A549 (cell line): ENCODE measurements around the gene RBM47. TPM values are rescaled to one million over a fixed set of nuclear protein-coding genes. Genes with fewer than 3 reads are reported as not detected.
"Not testable (repeated sequence)": the region's sequence is repeated elsewhere in the genome, so short reads cannot be mapped to it uniquely, and the experiment has no call there.

Experiments
- ATAC-seq, 2 experiments: fragments of 200-7000 bp in 1 of 2; fragments of >200 bp in 1 of 2; cut with Nextera tagmentation in 1 of 2; cut with Tn5 transposase in 1 of 2; 3 replicates each; pipeline versions ENCODE4 v1.8.0 to v1.9.1; 2018 to 2020; ENCODE audit warnings: mild to moderate bottlenecking in 1 of 2, moderate library complexity in 1 of 2
- CTCF ChIA-PET: fragments of 300-600 bp; sonication (Branson Sonifier 250); formaldehyde crosslinking; extraction: SDS; loops from one replicate; lab custom pipeline; 2021; ENCODE audit warnings: antibody characterized with exemption, inconsistent platforms; lab: Yijun Ruan, JAX
- POLR2A ChIA-PET: fragments of 350-600 bp; formaldehyde crosslinking; extraction: SDS; loops from one replicate; lab custom pipeline; 2021; ENCODE audit warnings: antibody characterized with exemption, inconsistent platforms; lab: Yijun Ruan, JAX
- DNase-seq, 2 experiments: peaks; one replicate each; pipeline versions ENCODE4 v3.0.0 to v3.0.0-alpha.2; 2011 to 2016; ENCODE audit warnings: low read depth in 1 of 2, low spot score in 1 of 2
- FAIRE-seq: peaks from 2 replicates; lab custom pipeline; 2011; peaks lifted over from hg19 to GRCh38; lab: Jason Lieb, UNC
- H3K27ac ChIP-seq, 2 experiments: fragments of >200 bp; sonication (Bioruptor Twin); formaldehyde crosslinking; 3 replicates each; pipeline ENCODE4 v1.5.1; 2016 to 2017
- H3K4me1 ChIP-seq: fragments of >200 bp; sonication (Bioruptor Twin); formaldehyde crosslinking; 3 replicates; pipeline ENCODE4 v1.6.1; 2016
- H3K4me2 ChIP-seq: fragments of >200 bp; sonication (Bioruptor Twin); formaldehyde crosslinking; 3 replicates; pipeline ENCODE4 v1.6.1; 2016
- H3K4me3 ChIP-seq: fragments of >200 bp; sonication (Bioruptor Twin); formaldehyde crosslinking; 3 replicates; pipeline ENCODE4 v1.5.1; 2016
- H3K9me3 ChIP-seq: fragments of >200 bp; sonication (Bioruptor Twin); formaldehyde crosslinking; 3 replicates; pipeline ENCODE4 v1.6.1; 2016
- CEBPB ChIP-seq, 2 experiments: fragments of >200 bp in 1 of 2; sonication (Bioruptor Twin) in 1 of 2; formaldehyde crosslinking in 1 of 2; IDR thresholded peaks; 2 replicates each; pipeline ENCODE4 v1.6.1; 2012 to 2016
- CHD2 ChIP-seq: fragments of 150-350 bp; IDR thresholded peaks from 2 replicates; pipeline ENCODE4 v1.6.1; 2014; ENCODE audit warnings: low read length; ENCODE audit not compliant: partially characterized antibody
- CTCF ChIP-seq: fragments of >200 bp; sonication (Bioruptor Twin); formaldehyde crosslinking; IDR thresholded peaks from 3 replicates; pipeline ENCODE4 v1.5.1; 2016
- EHMT2 ChIP-seq: fragments of 200-600 bp; sonication (generic); IDR thresholded peaks from 2 replicates; pipeline ENCODE4 v1.6.1; 2016; ENCODE audit warnings: antibody characterized with exemption, low read depth, mild to moderate bottlenecking, moderate library complexity
- FOSB ChIP-seq: fragments of 250-450 bp; sonication (Bioruptor Pico); IDR thresholded peaks from 2 replicates; pipeline ENCODE4 v1.5.0; 2020; ENCODE audit warnings: mild to moderate bottlenecking, moderate library complexity
- HDAC2 ChIP-seq: fragments of 200-600 bp; sonication (generic); IDR thresholded peaks from 2 replicates; pipeline ENCODE4 v1.6.1; 2016
- HES2 ChIP-seq: fragments of >200 bp; sonication (Bioruptor Twin); formaldehyde crosslinking; IDR thresholded peaks from 2 replicates; pipeline ENCODE4 v1.6.1; 2016
- HEYL ChIP-seq: fragments of 250-450 bp; sonication (Bioruptor Pico); IDR thresholded peaks from 2 replicates; pipeline ENCODE4 v1.8.0; 2021; ENCODE audit warnings: mild to moderate bottlenecking, moderate library complexity
- HOXA7 ChIP-seq: fragments of 250-450 bp; sonication (Bioruptor Pico); IDR thresholded peaks from 2 replicates; pipeline ENCODE4 v1.5.0; 2020; ENCODE audit warnings: mild to moderate bottlenecking, moderate library complexity
- KDM1A ChIP-seq: fragments of 200-600 bp; sonication (generic); IDR thresholded peaks from 2 replicates; pipeline ENCODE4 v1.6.1; 2016; ENCODE audit warnings: low read depth, mild to moderate bottlenecking
- KDM5A ChIP-seq: fragments of 200-600 bp; sonication (generic); IDR thresholded peaks from 2 replicates; pipeline ENCODE4 v1.6.1; 2016; ENCODE audit warnings: antibody characterized with exemption, mild to moderate bottlenecking
- MAFK ChIP-seq: fragments of 450-650 bp; IDR thresholded peaks from 2 replicates; pipeline ENCODE4 v1.6.1; 2014; ENCODE audit not compliant: partially characterized antibody
- MAZ ChIP-seq: fragments of 150-350 bp; IDR thresholded peaks from 2 replicates; pipeline ENCODE4 v1.6.1; 2014; ENCODE audit warnings: antibody characterized with exemption, low read depth, low read length, borderline replicate concordance
- MYC ChIP-seq: IDR thresholded peaks from 2 replicates; pipeline ENCODE4 v1.6.1; 2012; ENCODE audit warnings: mild to moderate bottlenecking, inconsistent platforms, low read length, improper control_type of control experiment, borderline replicate concordance
- POLR2A ChIP-seq: IDR thresholded peaks from 2 replicates; pipeline ENCODE4 v1.6.1; 2012; ENCODE audit warnings: mild to moderate bottlenecking, low read length
- POLR2AphosphoS2 ChIP-seq: conservative IDR thresholded peaks from 2 replicates; pipeline ENCODE4 v1.6.1; 2012; ENCODE audit warnings: low read length, improper control_type of control experiment, inconsistent platforms
- RAD21 ChIP-seq, 2 experiments: fragments of >200 bp in 1 of 2; sonication (Bioruptor Twin) in 1 of 2; formaldehyde crosslinking in 1 of 2; IDR thresholded peaks in 1 of 2; conservative IDR thresholded peaks in 1 of 2; 2 replicates in 1 of 2; 3 replicates in 1 of 2; pipeline ENCODE4 v1.6.1; 2012 to 2018; ENCODE audit warnings: inconsistent platforms in 1 of 2
- RNF2 ChIP-seq: fragments of 200-600 bp; sonication (generic); IDR thresholded peaks from 2 replicates; pipeline ENCODE4 v1.6.1; 2016; ENCODE audit warnings: low read depth, mild to moderate bottlenecking, antibody characterized with exemption, moderate library complexity, borderline replicate concordance
- SREBF2 ChIP-seq: fragments of 450-650 bp; IDR thresholded peaks from 2 replicates; pipeline ENCODE4 v1.6.1; 2014; ENCODE audit warnings: mild to moderate bottlenecking, moderate library complexity
- TFCP2L1 ChIP-seq: fragments of 250-450 bp; sonication (Bioruptor Pico); IDR thresholded peaks from 2 replicates; pipeline ENCODE4 v1.5.0; 2021; ENCODE audit warnings: mild to moderate bottlenecking
- TP53 ChIP-seq: fragments of 250-450 bp; sonication (Bioruptor Pico); IDR thresholded peaks from 2 replicates; pipeline ENCODE4 v1.5.0; 2021; ENCODE audit warnings: mild to moderate bottlenecking, moderate library complexity
- USF2 ChIP-seq: fragments of 450-650 bp; IDR thresholded peaks from 2 replicates; pipeline ENCODE4 v1.6.1; 2014; ENCODE audit warnings: antibody characterized with exemption
- ZFP36 ChIP-seq: fragments of 450-650 bp; IDR thresholded peaks from 2 replicates; pipeline ENCODE4 v1.6.1; 2014; ENCODE audit warnings: borderline replicate concordance; ENCODE audit not compliant: partially characterized antibody
- WGBS: methylation state at CpG from one replicate; pipeline ENCODE4 v1.1.6; 2017; ENCODE audit errors: missing lambda C conversion rate; 5-methylcytosine and 5-hydroxymethylcytosine counted together
- polyA plus RNA-seq, 4 experiments: library from polyadenylated mRNA; depleted of rRNA in 3 of 4; stranded (reverse); fragments of >200 nt; fragmentation: RNase III in 1 of 4; extraction: RNeasy Plus Mini Kit Qiagen cat#74134 plus additional on column Dnase treatment in 1 of 4; gene quantifications; 2 replicates in 3 of 4; 3 replicates in 1 of 4; pipeline ENCODE4 v1.2.3, GENCODE V29; 2011 to 2017
- TF ChIP-seq, protein P1 (sequence below): fragments of 250-450 bp; sonication (Bioruptor Pico); IDR thresholded peaks from 2 replicates; pipeline ENCODE4 v1.5.0; 2020; ENCODE audit warnings: low read depth, mild to moderate bottlenecking, moderate library complexity

Gene RBM47
- polyA plus RNA-seq, 2 of the 4 experiments (the other 2 are of a cell fraction), result 38.1 to 43.3 TPM

DNA sequence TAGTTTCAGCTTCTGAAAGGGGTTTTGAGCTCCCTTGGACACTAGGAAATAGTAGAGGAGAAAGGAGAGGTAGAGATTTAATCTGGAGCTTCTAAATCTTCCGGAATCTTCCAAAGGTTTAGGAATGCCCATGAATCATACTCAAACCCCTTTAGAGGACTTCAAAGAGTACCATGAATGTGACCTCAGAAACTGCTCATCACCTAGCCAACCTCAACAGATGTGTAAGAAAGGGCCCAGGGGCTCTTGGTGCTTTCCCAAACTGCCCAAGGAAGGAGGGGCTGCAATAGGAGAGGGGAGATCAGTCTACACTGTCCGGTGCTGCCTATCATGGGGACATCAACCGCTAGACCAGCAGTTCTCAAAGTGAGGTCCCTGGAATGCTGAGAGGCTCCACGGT is 109.1 kb downstream of the RBM47 start (continued):
- no peak for TF ChIP-seq CTCF

DNA sequence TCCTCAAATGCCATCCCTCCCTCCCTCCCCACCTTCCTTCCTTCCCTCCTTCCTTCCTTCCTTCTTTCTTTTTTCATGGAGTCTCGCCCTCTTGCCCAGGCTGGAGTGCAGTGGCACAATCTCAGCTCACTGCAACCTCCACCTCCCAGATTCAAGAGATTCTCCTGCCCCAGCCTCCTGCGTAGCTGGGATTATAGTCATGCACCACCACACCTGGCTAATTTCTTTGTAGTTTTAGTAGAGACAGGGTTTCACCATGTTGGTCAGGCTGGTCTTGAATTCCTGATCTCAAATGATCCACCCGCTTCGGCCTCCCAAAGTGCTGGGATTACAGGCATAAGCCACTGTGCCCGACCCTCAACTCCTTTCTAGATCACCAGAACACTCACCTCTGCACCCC is 112.6 kb downstream of the RBM47 start:
- DNase-seq, ATAC-seq, POLR2A ChIA-PET, H3K4me2 ChIP-seq, H3K9me3 ChIP-seq, FAIRE-seq, CTCF ChIA-PET, H3K4me3 ChIP-seq: not testable (repeated sequence)
- H3K4me1 ChIP-seq, result peaks cover 35% of the 10 kb centered on the region
- WGBS, result 97% methylated on average over 5 of the region's 5 CpGs
- peak overlapping the region in 1 of 2 experiments; percentile 86; a peak in 3 of 6 replicates for H3K27ac ChIP-seq

DNA sequence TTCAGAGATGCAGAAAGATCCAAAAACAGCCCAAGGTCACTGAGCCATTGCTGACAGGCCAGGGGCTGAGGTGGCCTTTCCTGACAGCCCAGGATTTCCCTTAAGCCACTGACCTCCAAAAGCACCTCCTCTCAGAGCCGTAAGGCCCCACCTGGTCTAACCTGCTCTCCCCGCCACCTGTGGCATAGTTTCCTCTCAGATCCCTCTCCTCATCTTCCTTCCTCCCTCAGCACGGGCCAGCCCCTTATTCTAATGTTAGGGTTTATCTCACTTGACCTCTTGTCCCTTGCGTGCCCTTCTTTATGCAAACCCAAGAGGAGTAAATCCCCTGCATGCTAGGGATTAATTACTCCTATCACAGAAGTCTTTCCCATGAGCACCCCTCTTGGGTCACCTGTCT is 113.0 kb downstream of the RBM47 start:
- H3K27ac ChIP-seq, result peak overlapping the region; percentile 73 to 86; a peak in 5 of 6 replicates
- H3K4me2 ChIP-seq, result peak overlapping the region; percentile 85
- DNase-seq (no peak), ATAC-seq (no peak), FAIRE-seq (no peak)
- CTCF ChIA-PET, result no interaction called here
- TF ChIP-seq TFCP2L1 (CRISPR knock-in tag), result no peak
- TF ChIP-seq MYC, result no peak
- no peak for TF ChIP-seq MAZ
- no peak for TF ChIP-seq CTCF
- TF ChIP-seq RNF2, result no peak
- H3K4me3 ChIP-seq, result no peak overlapping the region
- no peaks in the 10 kb centered on the region for H3K9me3 ChIP-seq
- peaks cover 37% of the 10 kb centered on the region for H3K4me1 ChIP-seq
- 97% methylated on average over 4 of the region's 4 CpGs for WGBS
- POLR2A ChIA-PET, result interaction anchor here (1.3 kb wide), 1 partner anchor 200 kb away, joined by 6 read pairs; no protein-coding TSS in a partner anchor

DNA sequence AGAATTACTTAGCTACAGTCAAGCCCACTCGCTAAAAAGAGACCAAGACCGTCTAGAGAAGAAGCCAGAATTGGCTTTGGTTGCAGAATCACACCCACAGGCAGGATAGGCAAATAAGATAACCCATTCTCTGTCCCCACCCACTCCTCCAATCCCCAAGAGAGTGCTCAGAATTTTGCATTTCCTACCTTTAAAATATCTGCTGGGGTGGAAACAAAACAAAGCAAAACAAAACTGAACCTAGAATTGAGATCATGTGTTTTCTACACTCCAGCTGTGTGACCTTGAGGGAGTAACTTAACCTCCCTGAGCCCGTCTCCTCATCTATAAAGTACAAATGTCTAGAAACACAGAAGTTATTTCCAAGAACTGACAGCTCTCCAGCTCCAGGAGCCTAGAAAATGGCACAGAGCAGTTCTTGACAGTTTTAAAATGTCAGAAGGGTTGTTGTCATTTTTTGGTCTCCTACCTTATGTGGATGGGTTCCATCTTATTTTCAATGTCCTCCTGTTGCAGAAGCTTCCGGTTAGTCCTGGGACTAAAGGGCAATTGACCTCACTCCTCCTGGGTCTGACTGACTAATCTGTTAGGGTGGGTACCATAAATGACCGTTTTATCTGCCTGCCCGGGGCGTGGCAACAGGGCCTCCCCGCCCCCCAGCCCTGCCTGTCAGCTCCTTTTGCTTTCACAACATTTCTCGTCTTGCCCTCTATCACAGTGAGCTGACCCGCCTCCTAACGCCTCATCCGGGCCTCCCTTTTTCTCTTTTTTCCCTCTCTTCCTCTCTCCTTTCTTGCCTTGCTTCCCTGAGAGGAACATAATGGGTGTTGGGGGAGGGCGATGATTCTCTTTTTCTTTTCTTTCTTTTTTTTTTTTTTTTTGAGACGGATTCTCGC is 114.0 kb downstream of the RBM47 start:
- Histone ChIP-seq H3K27ac (peak overlapping the region; percentile 73 to 86), H3K9me3 (no peaks in the 10 kb centered on the region), H3K4me1 (peaks cover 39% of the 10 kb centered on the region), H3K4me2 (peak overlapping the region; percentile 85), H3K4me3 (peak overlapping the region; percentile 46)
- ChIA-PET CTCF (interaction anchor here (0.6 to 1.4 kb wide), 4 partner anchors 10 to 203 kb away, joined by 3 to 5 read pairs (median 4); no protein-coding TSS in a partner anchor), POLR2A (interaction anchor here (1.3 kb wide), 1 partner anchor 199 kb away, joined by 6 read pairs; no protein-coding TSS in a partner anchor)
- DNase-seq, result peak; percentile 31 to 81
- peak; percentile 87 to 89 for ATAC-seq
- WGBS, result 16% methylated on average over 14 of the region's 15 CpGs
- no peak for FAIRE-seq
- TF ChIP-seq POLR2AphosphoS2 (no peak), HEYL (CRISPR knock-in tag) (no peak), EHMT2 (no peak), USF2 (no peak), SREBF2 (no peak), ZFP36 (peak; percentile 78), CEBPB (IDR thresholded peaks at IDR 0.05) (peak in 1 of 2 experiments; percentile 61; a peak in 2 of 4 replicates), MAFK (no peak), HOXA7 (CRISPR knock-in tag) (no peak), CHD2 (no peak), KDM1A (peak; percentile 83; the same call in 1 of the 2 replicates), POLR2A (no peak), RAD21 (conservative IDR thresholded peaks at IDR 0.05 in 1 of 2, IDR thresholded peaks at IDR 0.05 in 1 of 2) (peak in 1 of 2 experiments; percentile 13; a peak in 1 of 5 replicates), HES2 (no peak), FOSB (CRISPR knock-in tag) (no peak), TP53 (CRISPR knock-in tag) (no peak), KDM5A (no peak), TFCP2L1 (CRISPR knock-in tag) (no peak), HDAC2 (no peak; the same call in 1 of the 2 replicates)
- TF ChIP-seq, protein P1, sequence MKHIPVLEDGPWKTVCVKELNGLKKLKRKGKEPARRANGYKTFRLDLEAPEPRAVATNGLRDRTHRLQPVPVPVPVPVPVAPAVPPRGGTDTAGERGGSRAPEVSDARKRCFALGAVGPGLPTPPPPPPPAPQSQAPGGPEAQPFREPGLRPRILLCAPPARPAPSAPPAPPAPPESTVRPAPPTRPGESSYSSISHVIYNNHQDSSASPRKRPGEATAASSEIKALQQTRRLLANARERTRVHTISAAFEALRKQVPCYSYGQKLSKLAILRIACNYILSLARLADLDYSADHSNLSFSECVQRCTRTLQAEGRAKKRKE (CRISPR knock-in tag), result no peak
